ENCODE data around the gene DDX41. TPM values are rescaled to one million over a fixed set of nuclear protein-coding genes. Genes with fewer than 3 reads are reported as not detected.
A peak's percentile ranks its signal among the peaks of the same experiment; 100 is the strongest.

Gene DDX41
- polyA plus RNA-seq, 4 donors: 81.9 to 95.4 (median 87.6) TPM

- Histone ChIP-seq H3K4me1 (ENCODE audit: control insufficient read depth in 3 of 3, insufficient read depth in 2 of 3, low read depth in 1 of 3, low read length in 2 of 3) (peaks cover 0 to 17% (median 0%) of the 10 kb centered on the region in 3 donors), H3K4me3 (ENCODE audit: low read depth in 1 of 3, low read length in 3 of 3) (no peak overlapping the region), H3K36me3 (ENCODE audit: control insufficient read depth in 3 of 3, insufficient read depth in 2 of 3, low read depth in 1 of 3, low read length in 3 of 3) (peaks cover 0 to 18% (median 0%) of the 10 kb centered on the region in 3 donors), H3K9me3 (ENCODE audit: control insufficient read depth in 2 of 2, insufficient read depth in 1 of 2, low read depth in 1 of 2, low read length in 1 of 2) (no peaks in the 10 kb centered on the region), H3K27ac (ENCODE audit: low read depth in 1 of 3, low read length in 2 of 3) (no peak overlapping the region), H3K27me3 (ENCODE audit: control insufficient read depth in 3 of 3, insufficient read depth in 3 of 3, low read length in 3 of 3) (peaks cover 0 to 19% (median 0%) of the 10 kb centered on the region in 3 donors)
- FAIRE-seq (no peak), DNase-seq (no peak)
- WGBS, 3 donors: 43 to 61% (median 59%) methylated on average over 4 of the region's 4 CpGs
Measured at GRCh38 chr5:177474846-177475562, 41.8 kb downstream of the DDX41 start.

- H3K27ac ChIP-seq (ENCODE audit: low read depth in 1 of 3, low read length in 2 of 3): no peak overlapping the region
- H3K36me3 ChIP-seq (ENCODE audit: control insufficient read depth in 3 of 3, insufficient read depth in 2 of 3, low read depth in 1 of 3, low read length in 3 of 3): peaks cover 0 to 23% (median 0%) of the 10 kb centered on the region in 3 donors
- peaks cover 0 to 17% (median 0%) of the 10 kb centered on the region in 3 donors for H3K4me1 ChIP-seq (ENCODE audit: control insufficient read depth in 3 of 3, insufficient read depth in 2 of 3, low read depth in 1 of 3, low read length in 2 of 3)
- no peaks in the 10 kb centered on the region for H3K9me3 ChIP-seq (ENCODE audit: control insufficient read depth in 2 of 2, insufficient read depth in 1 of 2, low read depth in 1 of 2, low read length in 1 of 2)
- FAIRE-seq (no peak), DNase-seq (no peak)
- H3K27me3 ChIP-seq (ENCODE audit: control insufficient read depth in 3 of 3, insufficient read depth in 3 of 3, low read length in 3 of 3): peaks cover 0 to 19% (median 0%) of the 10 kb centered on the region in 3 donors
- 31 to 51% (median 48%) methylated on average over 7 of the region's 7 CpGs for WGBS, 3 donors
- peak overlapping the region in 1 of 3 donors; percentile 68 for H3K4me3 ChIP-seq (ENCODE audit: low read depth in 1 of 3, low read length in 3 of 3)
Measured at GRCh38 chr5:177474002-177474476, 42.7 kb downstream of the DDX41 start.

- peak within 1 kb of the TSS; percentile 60 to 68 (median 65) for H3K4me3 ChIP-seq (ENCODE audit: low read depth in 1 of 3, low read length in 3 of 3)
- no peak within 1 kb of the TSS for H3K27ac ChIP-seq (ENCODE audit: low read depth in 1 of 3, low read length in 2 of 3)
- H3K36me3 ChIP-seq (ENCODE audit: control insufficient read depth in 3 of 3, insufficient read depth in 2 of 3, low read depth in 1 of 3, low read length in 3 of 3): peaks cover 0 to 27% (median 0%) of the 10 kb centered on the region in 3 donors
- peak in 1 of 2 donors; percentile 50 for DNase-seq
- H3K9me3 ChIP-seq (ENCODE audit: control insufficient read depth in 2 of 2, insufficient read depth in 1 of 2, low read depth in 1 of 2, low read length in 1 of 2): no peaks in the 10 kb centered on the region
- H3K27me3 ChIP-seq (ENCODE audit: control insufficient read depth in 3 of 3, insufficient read depth in 3 of 3, low read length in 3 of 3): peaks cover 0 to 19% (median 0%) of the 10 kb centered on the region in 3 donors
- 3% methylated on average over 22 to 66 of the region's 69 CpGs for WGBS, 3 donors
- H3K4me1 ChIP-seq (ENCODE audit: control insufficient read depth in 3 of 3, insufficient read depth in 2 of 3, low read depth in 1 of 3, low read length in 2 of 3): peaks cover 0 to 17% (median 0%) of the 10 kb centered on the region in 3 donors
- FAIRE-seq: no peak
Measured at GRCh38 chr5:177473443-177474001, 43.2 kb downstream of the DDX41 start, which contains the start of gene DBN1. Gene DBN1 (minus strand): TSS chr5:177473634. CDS start chr5:177473521, 113 bp downstream.

- 2 to 3% (median 3%) methylated on average over 34 to 93 of the region's 93 CpGs for WGBS, 3 donors
- H3K27ac ChIP-seq (ENCODE audit: low read depth in 1 of 3, low read length in 2 of 3): peak overlapping the region in 1 of 3 donors; percentile 3
- peaks cover 0 to 31% (median 0%) of the 10 kb centered on the region in 3 donors for H3K36me3 ChIP-seq (ENCODE audit: control insufficient read depth in 3 of 3, insufficient read depth in 2 of 3, low read depth in 1 of 3, low read length in 3 of 3)
- DNase-seq: peak; percentile 41 to 63
- H3K4me3 ChIP-seq (ENCODE audit: low read depth in 1 of 3, low read length in 3 of 3): peak overlapping the region; percentile 60 to 68 (median 65)
- peaks cover 0 to 19% (median 0%) of the 10 kb centered on the region in 3 donors for H3K27me3 ChIP-seq (ENCODE audit: control insufficient read depth in 3 of 3, insufficient read depth in 3 of 3, low read length in 3 of 3)
- H3K9me3 ChIP-seq (ENCODE audit: control insufficient read depth in 2 of 2, insufficient read depth in 1 of 2, low read depth in 1 of 2, low read length in 1 of 2): no peaks in the 10 kb centered on the region
- H3K4me1 ChIP-seq (ENCODE audit: control insufficient read depth in 3 of 3, insufficient read depth in 2 of 3, low read depth in 1 of 3, low read length in 2 of 3): peaks cover 0 to 17% (median 0%) of the 10 kb centered on the region in 3 donors
- FAIRE-seq: no peak
Measured at GRCh38 chr5:177472460-177473442, 44.0 kb downstream of the DDX41 start.

GRCh38 chr5:177471610-177472356 is 45.0 kb downstream of the DDX41 start:
- peak overlapping the region in 1 of 3 donors; percentile 3 for H3K27ac ChIP-seq (ENCODE audit: low read depth in 1 of 3, low read length in 2 of 3)
- DNase-seq (no peak), FAIRE-seq (no peak)
- H3K9me3 ChIP-seq (ENCODE audit: control insufficient read depth in 2 of 2, insufficient read depth in 1 of 2, low read depth in 1 of 2, low read length in 1 of 2): no peaks in the 10 kb centered on the region
- 65 to 84% (median 82%) methylated on average over 14 of the region's 14 CpGs for WGBS, 3 donors
- peaks cover 0 to 19% (median 0%) of the 10 kb centered on the region in 3 donors for H3K27me3 ChIP-seq (ENCODE audit: control insufficient read depth in 3 of 3, insufficient read depth in 3 of 3, low read length in 3 of 3)
- H3K4me1 ChIP-seq (ENCODE audit: control insufficient read depth in 3 of 3, insufficient read depth in 2 of 3, low read depth in 1 of 3, low read length in 2 of 3): peaks cover 0 to 17% (median 0%) of the 10 kb centered on the region in 3 donors
- peak overlapping the region in 1 of 3 donors; percentile 65 for H3K4me3 ChIP-seq (ENCODE audit: low read depth in 1 of 3, low read length in 3 of 3)
- H3K36me3 ChIP-seq (ENCODE audit: control insufficient read depth in 3 of 3, insufficient read depth in 2 of 3, low read depth in 1 of 3, low read length in 3 of 3): peaks cover 0 to 40% (median 4%) of the 10 kb centered on the region in 3 donors

DNA sequence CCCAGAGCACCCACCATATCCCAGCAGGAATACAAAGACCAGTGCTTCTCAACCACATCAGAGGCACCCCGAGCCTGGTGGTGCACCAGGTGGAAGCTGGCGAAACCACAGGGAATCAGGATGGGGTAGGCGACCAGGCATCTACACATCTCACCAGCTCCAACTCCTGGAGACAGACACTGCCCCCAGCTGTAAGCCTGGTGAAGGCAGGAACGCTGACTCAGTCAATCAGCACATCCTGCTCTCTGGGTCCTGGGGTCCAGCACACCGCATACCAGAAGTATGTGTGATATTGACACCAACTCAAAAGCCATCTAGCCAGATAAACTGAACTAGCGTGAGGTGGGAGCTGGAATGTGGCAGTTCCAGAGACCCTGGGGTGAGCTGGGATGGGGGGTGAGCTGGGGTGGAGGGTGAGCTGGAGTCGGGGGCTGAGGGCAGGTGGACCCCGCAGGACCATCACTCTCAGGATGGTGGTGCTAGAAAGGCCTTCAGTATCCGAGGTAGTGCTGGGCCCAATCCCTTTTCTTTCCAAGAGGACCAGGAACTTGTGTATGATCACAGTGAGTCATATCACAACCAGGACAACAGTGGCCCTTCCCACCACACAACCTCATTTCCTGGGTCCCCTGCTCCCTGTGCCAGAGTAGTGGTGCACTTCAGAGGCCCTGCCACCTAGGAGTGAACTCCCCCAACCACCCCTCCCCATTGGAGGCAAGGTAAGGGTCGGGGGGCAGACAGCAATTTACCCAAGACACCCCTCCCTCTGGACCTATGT is 45.8 kb downstream of the DDX41 start:
- no peak overlapping the region for H3K4me3 ChIP-seq (ENCODE audit: low read depth in 1 of 3, low read length in 3 of 3)
- FAIRE-seq (no peak), DNase-seq (no peak)
- no peaks in the 10 kb centered on the region for H3K9me3 ChIP-seq (ENCODE audit: control insufficient read depth in 2 of 2, insufficient read depth in 1 of 2, low read depth in 1 of 2, low read length in 1 of 2)
- no peak overlapping the region for H3K27ac ChIP-seq (ENCODE audit: low read depth in 1 of 3, low read length in 2 of 3)
- peaks cover 0 to 19% (median 0%) of the 10 kb centered on the region in 3 donors for H3K27me3 ChIP-seq (ENCODE audit: control insufficient read depth in 3 of 3, insufficient read depth in 3 of 3, low read length in 3 of 3)
- peaks cover 0 to 17% (median 0%) of the 10 kb centered on the region in 3 donors for H3K4me1 ChIP-seq (ENCODE audit: control insufficient read depth in 3 of 3, insufficient read depth in 2 of 3, low read depth in 1 of 3, low read length in 2 of 3)
- peaks cover 0 to 48% (median 4%) of the 10 kb centered on the region in 3 donors for H3K36me3 ChIP-seq (ENCODE audit: control insufficient read depth in 3 of 3, insufficient read depth in 2 of 3, low read depth in 1 of 3, low read length in 3 of 3)
- 83 to 90% (median 90%) methylated on average over 10 of the region's 10 CpGs for WGBS, 3 donors
